GM12892 (cell line): ENCODE measurements around the gene SNAP47.

Source experiments
- DNase-seq: peaks from one replicate; pipeline ENCODE4 v3.0.0; 2011; ENCODE audit not compliant: insufficient read length
- FAIRE-seq: peaks from 2 replicates; lab custom pipeline; 2011; peaks lifted over from hg19 to GRCh38; lab: Jason Lieb, UNC
- POLR2A ChIP-seq: IDR thresholded peaks from 2 replicates; pipeline ENCODE4 v1.6.1; 2011; ENCODE audit warnings: low read depth, low read length, control low read depth
- POLR2AphosphoS5 ChIP-seq: IDR thresholded peaks from 2 replicates; pipeline ENCODE4 v1.6.1; 2011; ENCODE audit warnings: low read depth, low read length, control low read depth
- TAF1 ChIP-seq: IDR thresholded peaks from 2 replicates; pipeline ENCODE4 v1.6.1; 2011; ENCODE audit warnings: low read depth, mild to moderate bottlenecking, control low read depth, low read length, borderline replicate concordance

Gene SNAP47

GRCh38 chr1:227757781-227758180, 22.5 kb downstream of the SNAP47 start:
- no peak for DNase-seq
- no peak for FAIRE-seq
- TF ChIP-seq TAF1 (no peak), POLR2A (no peak), POLR2AphosphoS5 (no peak)

DNA sequence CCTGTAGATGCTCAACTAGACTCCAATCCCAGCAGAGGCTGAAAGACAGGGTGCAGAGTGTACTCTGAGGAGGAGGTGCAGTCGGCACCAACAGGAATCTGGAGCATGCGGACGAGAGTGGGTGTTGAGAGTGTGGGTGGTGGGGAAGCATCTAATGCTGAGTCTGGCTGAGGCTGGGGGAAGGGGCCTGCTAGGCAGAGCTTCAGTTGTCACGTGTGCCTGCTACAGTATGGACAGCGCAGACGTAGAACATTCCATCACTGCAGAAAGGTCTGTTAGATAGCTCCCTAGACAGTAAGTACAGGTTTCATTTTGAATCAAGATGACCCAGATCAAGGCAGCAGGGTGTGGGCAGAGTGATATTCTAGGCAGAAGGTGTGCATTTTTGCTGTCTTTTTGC, 23.1 kb downstream of the SNAP47 start:
- TF ChIP-seq POLR2A (no peak), POLR2AphosphoS5 (no peak), TAF1 (no peak)
- FAIRE-seq = peak; percentile 94
- no peak for DNase-seq

DNA sequence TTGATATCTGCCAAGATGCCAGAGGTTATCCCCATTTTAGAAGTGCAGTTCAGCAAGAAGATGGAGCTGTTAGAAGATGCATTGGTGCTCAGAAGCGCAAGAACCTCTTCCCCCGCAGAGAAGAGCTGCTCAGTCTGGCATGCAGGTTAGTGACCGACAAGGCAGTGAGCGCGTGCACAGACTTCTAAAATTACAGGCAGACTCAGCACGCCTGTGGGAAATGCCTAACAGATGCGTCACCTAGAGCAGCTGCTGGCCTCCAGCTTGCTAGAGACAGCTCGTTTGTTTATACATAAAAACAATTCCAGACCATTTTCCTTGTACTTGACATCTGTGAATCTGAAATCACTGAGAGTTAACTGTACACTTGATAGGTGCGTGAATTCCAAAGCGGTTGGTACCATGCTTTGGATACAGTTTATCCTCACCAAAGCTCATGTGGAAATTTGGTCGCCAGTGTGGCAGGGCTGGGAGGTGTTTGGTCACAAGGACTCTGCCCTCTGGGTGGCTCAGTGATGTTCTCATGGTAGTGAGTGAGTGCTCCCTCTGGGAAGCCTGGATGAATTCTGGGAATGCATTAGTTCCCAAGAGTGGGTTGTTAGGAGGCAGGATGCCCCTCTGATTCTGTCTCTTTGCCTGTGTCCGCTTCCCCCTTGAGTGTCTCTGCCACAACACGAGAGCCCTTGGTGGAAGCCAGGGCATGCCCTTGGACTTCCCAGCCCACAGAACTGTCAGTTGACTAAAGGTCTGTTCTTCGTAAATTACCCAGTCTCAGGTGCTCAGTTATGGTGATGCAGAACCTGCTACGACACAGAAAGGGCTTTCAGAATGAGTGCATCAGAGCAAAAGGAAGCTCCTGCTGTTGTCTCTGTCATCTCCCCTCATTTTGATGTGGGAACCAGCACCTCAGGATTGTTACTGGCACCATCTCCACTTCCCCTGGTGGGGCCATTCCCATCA, 24.4 kb downstream of the SNAP47 start:
- DNase-seq (no peak), FAIRE-seq (no peak)
- no peak for TF ChIP-seq TAF1
- no peak for TF ChIP-seq POLR2AphosphoS5
- no peak for TF ChIP-seq POLR2A

- TF ChIP-seq POLR2AphosphoS5 = no peak
- TF ChIP-seq POLR2A = no peak
- no peak for TF ChIP-seq TAF1
- DNase-seq (no peak), FAIRE-seq (no peak)
Observed at GRCh38 chr1:227760377-227760776, 25.1 kb downstream of the SNAP47 start.

GRCh38 chr1:227761621-227762230, 26.5 kb downstream of the SNAP47 start:
- DNase-seq (no peak), FAIRE-seq (no peak)
- no peak for TF ChIP-seq POLR2AphosphoS5
- TF ChIP-seq TAF1 = no peak
- TF ChIP-seq POLR2A = no peak

DNA sequence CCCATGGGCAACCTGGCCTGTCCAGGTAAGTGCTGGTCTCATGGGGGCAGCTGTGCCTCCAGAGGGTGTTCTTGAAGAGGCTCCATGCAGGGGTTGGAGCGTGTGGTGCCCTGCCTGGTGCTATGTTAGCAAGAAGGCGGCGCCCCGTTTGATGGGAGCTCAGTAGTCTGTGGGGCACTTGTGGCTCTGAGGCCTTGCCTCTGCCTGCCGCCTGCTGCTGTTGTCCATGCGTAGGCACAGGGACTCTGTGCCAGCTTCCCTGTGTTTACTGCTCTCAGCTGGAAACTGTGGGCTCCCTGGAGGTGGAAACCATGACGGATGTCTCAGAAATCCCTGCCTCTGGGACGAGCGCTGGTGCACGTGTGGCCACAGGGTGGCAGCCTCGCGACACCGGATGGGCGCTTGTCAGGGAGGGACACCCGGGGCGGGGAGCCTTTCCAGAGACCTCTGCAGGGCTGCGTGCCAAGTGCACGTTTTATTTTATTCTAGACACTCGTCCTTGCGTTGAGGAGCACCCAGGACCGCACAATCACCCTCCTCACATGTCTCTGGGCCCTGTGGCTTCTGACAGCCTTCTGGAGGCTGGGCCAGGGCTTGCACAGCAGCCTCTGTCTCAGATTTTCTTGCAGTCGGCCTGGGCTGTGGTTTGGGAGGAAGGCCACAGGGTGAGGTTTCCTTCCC, 27.1 kb downstream of the SNAP47 start:
- peak; percentile 97 for DNase-seq
- peak; percentile 91 for FAIRE-seq
- TF ChIP-seq POLR2A = no peak
- TF ChIP-seq POLR2AphosphoS5 = no peak
- TF ChIP-seq TAF1 = no peak

DNA sequence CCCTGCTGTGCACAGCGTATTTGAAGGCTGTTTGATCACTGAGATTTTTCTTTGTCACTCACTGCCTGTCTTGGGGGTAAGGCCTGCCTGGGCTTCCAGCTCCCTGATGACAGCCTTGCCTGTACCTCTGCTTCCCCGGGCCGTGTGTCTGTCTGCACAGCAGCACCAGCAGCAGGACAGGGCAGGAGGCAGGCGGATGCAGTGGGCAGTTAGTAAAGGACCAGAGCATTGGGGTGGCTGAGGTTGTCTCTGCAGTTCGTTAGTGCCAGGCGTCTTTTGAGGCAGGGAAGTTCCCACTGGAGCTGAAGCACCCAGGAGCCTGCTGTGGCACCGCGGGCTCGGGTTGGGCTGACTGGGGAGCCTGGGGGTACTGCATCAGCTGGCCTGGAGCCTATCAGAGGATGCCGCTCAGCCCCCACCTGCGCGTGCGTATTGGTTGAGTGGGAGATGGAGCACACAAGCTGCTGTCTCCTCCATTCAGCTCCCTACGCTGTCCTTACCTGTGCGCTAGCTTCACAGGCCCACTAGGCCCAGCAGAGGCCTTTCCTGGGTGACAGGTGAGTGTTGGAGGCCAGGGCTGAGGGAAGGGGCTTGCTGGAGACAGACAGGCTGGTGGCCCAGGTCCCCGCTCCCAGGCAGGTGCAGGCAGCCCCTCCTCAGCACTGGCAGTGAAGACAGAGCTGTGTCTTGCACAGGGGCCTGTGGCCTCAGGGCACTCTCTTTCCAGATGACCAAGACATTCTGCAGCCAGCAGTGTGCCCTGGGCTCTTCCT, 28.2 kb downstream of the SNAP47 start:
- FAIRE-seq (no peak), DNase-seq (no peak)
- TF ChIP-seq TAF1 = no peak
- TF ChIP-seq POLR2A = no peak
- TF ChIP-seq POLR2AphosphoS5 = no peak

DNA sequence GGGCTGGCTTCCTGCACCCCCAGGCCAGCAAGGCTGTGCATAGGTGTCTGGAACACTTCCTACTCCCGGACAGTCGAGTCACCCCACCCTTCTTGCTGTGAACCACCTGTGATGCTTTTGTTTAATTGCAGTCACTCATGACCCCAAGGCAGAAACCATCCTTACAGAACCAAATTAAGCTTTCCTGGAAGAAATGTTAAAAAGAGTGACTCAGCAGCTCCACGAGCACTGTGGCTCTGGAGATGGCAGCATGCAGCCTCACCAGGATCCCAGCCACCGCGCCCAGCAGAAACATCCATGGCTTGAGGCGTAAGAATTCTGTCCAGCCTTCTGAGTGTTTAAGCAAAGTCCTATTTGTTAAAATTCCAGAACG, 28.8 kb downstream of the SNAP47 start:
- DNase-seq = no peak
- TF ChIP-seq TAF1 = no peak
- TF ChIP-seq POLR2A = no peak
- no peak for TF ChIP-seq POLR2AphosphoS5
- FAIRE-seq = no peak

DNA sequence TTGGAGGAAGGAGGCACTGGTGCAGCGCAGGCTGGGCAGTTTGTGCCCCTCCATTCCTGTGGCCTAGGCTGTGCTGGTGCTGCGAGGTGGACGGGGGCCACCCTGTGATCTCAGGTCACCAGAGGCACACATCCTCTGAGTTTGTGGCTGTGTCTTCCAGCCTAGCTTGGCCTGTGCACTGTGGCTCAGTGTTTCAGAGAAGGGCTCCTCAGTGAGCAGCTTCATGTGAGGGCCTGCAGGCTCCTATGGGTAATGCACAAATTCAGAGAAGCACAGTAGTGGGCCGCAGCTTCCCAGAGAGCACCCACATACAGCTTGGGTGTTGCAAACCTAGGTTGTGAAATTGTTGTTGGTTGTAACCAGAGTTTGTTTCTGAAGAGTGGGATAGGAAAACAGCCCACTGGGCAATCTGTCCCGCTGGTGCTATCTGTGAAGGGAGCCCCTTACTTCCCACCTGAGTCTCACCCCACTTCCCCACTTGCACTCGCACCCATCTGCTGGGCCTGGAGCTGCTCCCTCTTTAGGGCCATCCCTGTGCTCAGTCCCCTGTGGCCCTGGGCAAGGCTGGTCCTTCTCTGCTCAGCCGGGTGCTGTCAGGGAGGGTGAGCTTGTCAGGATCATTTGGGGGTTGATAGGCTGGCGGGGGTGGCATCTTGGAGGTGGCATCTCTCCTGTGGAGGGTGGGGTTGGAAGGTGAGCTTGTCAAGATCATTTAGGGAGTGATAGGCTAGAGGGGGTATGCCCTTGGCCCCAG, 30.2 kb downstream of the SNAP47 start:
- TF ChIP-seq POLR2AphosphoS5 (no peak), TAF1 (no peak), POLR2A (no peak)
- no peak for DNase-seq
- FAIRE-seq = no peak

DNA sequence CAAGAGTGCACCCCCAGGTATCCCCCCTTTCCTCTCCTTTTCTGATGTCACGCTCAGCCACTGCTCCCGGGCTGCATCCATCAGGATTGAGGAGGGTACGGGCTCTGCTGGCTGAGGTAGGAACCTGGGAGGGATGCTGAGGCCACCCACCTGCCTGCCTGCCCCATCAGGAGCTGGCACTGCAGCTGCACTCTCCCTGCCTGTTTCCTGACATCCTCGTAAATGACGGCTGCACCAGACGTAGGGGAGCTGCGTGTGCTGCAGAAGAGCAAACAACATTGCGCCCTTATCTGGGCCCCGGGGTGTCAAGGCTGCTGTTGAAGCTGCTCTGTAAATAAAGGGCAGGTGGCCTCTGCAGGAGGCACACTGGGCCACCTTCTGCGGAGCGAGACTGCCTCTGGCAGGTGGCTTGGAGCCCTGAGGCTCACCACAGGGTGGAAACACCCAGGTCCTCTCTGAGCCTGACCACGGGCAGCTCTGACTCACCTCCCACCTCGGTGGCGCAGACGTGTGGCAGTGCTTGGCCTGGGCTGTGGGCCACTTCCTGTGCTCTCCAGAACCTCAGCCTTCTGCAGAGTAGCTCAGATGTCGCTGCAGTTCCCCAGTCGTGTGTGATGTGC, 30.9 kb downstream of the SNAP47 start:
- TF ChIP-seq POLR2AphosphoS5 = no peak
- no peak for TF ChIP-seq POLR2A
- no peak for TF ChIP-seq TAF1
- DNase-seq = no peak
- no peak for FAIRE-seq
